K562 (cell line): ENCODE results near the gene PRUNE1. TPM values are rescaled to one million over a fixed set of nuclear protein-coding genes. Genes with fewer than 3 reads are reported as not detected.
A peak's percentile ranks its signal among the peaks of the same experiment; 100 is the strongest.

Experiments used
- ESRRA ChIP-seq: fragments of 450-650 bp; IDR thresholded peaks from 2 replicates; pipeline ENCODE4 v1.6.1; 2014; ENCODE audit warnings: low read depth, mild to moderate bottlenecking, moderate library complexity, borderline replicate concordance
- ETV1 ChIP-seq: fragments of 450-650 bp; conservative IDR thresholded peaks from 2 replicates; pipeline ENCODE4 v1.6.1; 2016; ENCODE audit warnings: missing genetic modification characterization, control low read depth, low read depth, missing compliant biosample characterization
- FOXJ3 ChIP-seq: sonication (generic); formaldehyde crosslinking; IDR thresholded peaks from 2 replicates; pipeline ENCODE4 v1.4.0; 2020; ENCODE audit warnings: mild to moderate bottlenecking, missing genetic modification reagents
- GTF2E2 ChIP-seq: fragments of 200-800 bp; sonication (Bioruptor generic); IDR thresholded peaks from 2 replicates; pipeline ENCODE4 v1.6.1; 2016; ENCODE audit warnings: missing genetic modification characterization, missing compliant biosample characterization
- HDAC2 ChIP-seq: fragments of 450-650 bp; IDR thresholded peaks from 2 replicates; pipeline ENCODE4 v1.6.1; 2016; ENCODE audit warnings: mild to moderate bottlenecking
- MEIS2 ChIP-seq: fragments of 450-650 bp; IDR thresholded peaks from 2 replicates; pipeline ENCODE4 v1.6.1; 2014; ENCODE audit warnings: mild to moderate bottlenecking; ENCODE audit not compliant: partially characterized antibody
- NCOA6 ChIP-seq: fragments of 450-650 bp; IDR thresholded peaks from 2 replicates; pipeline ENCODE4 v1.6.1; 2017; ENCODE audit warnings: mild to moderate bottlenecking
- TEAD1 ChIP-seq, 2 experiments: fragments of 450-650 bp in 1 of 2; sonication (generic) in 1 of 2; formaldehyde crosslinking; IDR thresholded peaks; 2 replicates each; pipeline versions ENCODE4 v1.4.0 to v1.8.0; 2020 to 2022; ENCODE audit warnings: mild to moderate bottlenecking in 2 of 2, missing genetic modification reagents in 1 of 2
- polyA plus RNA-seq, 8 experiments: library from polyadenylated mRNA; depleted of rRNA in 4 of 8; stranded (reverse) in 5 of 8; unstranded in 3 of 8; fragments of >200 nt; fragmentation: Nextera tagmentation in 2 of 8; fragmentation: Illumina TruSeq in 1 of 8; extraction: Ambion mirVana in 2 of 8; extraction: Trizol in 1 of 8; gene quantifications; 2 replicates each; pipeline versions ENCODE4 v1.2.1 to v1.2.3, GENCODE V29; 2011 to 2014; ENCODE audit warnings: inconsistent platforms in 1 of 8, missing spikeins in 1 of 8
- total RNA-seq, 7 experiments: library from RNA; depleted of rRNA in 6 of 7; stranded (reverse); fragments of >200 nt in 6 of 7; fragmentation: Illumina TruSeq in 2 of 7; extraction: Trizol in 2 of 7; gene quantifications; 2 replicates each; pipeline versions ENCODE4 v1.2.1 to v1.2.3, GENCODE V29; 2011 to 2021; ENCODE audit warnings: low replicate concordance in 1 of 7
- TF ChIP-seq, protein P1 (sequence below), 2 experiments: fragments of 450-650 bp; IDR thresholded peaks; 2 replicates each; pipeline ENCODE4 v1.6.1; 2016
- TF ChIP-seq, protein P2 (sequence below), 2 experiments: fragments of 450-650 bp; conservative IDR thresholded peaks; 2 replicates each; pipeline ENCODE4 v1.6.1; 2017; ENCODE audit warnings: mild to moderate bottlenecking in 2 of 2, moderate library complexity in 2 of 2
- TF ChIP-seq, protein P3 (sequence below): fragments of 250-450 bp; sonication (Bioruptor Pico); IDR thresholded peaks from 2 replicates; pipeline ENCODE4 v1.4.0; 2020; ENCODE audit warnings: mild to moderate bottlenecking

Gene PRUNE1
- total and polyA plus RNA-seq, 9 of the 15 experiments (the other 6 are each of a cell fraction or from before 2014, with no cell fraction given), result 16.7 to 48.3 (median 26.2) TPM

DNA sequence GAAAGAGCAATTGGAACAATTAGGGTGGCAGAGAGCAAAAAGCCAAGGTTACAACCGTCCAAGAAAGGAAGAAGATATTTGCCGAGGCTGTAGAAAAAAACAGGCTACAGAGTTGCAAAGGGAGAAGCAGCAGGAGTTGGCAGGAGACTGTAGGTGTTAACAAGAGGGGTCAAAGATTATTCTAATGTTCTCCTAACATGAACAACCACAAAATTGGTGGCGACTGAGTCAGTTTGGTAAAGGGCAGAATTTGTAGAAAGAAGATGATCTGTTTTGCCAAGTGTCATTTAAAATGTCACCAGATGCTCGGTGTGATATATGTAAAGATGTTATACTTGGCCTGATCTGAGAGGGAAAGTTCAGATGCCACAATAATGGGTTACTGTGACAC is 401 bp upstream of the PRUNE1 start (continued):
- TF ChIP-seq, protein P1, sequence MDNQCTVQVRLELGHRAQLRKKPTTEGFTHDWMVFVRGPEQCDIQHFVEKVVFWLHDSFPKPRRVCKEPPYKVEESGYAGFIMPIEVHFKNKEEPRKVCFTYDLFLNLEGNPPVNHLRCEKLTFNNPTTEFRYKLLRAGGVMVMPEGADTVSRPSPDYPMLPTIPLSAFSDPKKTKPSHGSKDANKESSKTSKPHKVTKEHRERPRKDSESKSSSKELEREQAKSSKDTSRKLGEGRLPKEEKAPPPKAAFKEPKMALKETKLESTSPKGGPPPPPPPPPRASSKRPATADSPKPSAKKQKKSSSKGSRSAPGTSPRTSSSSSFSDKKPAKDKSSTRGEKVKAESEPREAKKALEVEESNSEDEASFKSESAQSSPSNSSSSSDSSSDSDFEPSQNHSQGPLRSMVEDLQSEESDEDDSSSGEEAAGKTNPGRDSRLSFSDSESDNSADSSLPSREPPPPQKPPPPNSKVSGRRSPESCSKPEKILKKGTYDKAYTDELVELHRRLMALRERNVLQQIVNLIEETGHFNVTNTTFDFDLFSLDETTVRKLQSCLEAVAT (IDR thresholded peaks at IDR 0.05), result 0 out of 4 replicates have a peak, but pooled peaks of 1 of the 2 experiments have one; percentile 44
- peak; percentile 87 for TF ChIP-seq FOXJ3 (CRISPR knock-in tag)
- TF ChIP-seq, protein P2, sequence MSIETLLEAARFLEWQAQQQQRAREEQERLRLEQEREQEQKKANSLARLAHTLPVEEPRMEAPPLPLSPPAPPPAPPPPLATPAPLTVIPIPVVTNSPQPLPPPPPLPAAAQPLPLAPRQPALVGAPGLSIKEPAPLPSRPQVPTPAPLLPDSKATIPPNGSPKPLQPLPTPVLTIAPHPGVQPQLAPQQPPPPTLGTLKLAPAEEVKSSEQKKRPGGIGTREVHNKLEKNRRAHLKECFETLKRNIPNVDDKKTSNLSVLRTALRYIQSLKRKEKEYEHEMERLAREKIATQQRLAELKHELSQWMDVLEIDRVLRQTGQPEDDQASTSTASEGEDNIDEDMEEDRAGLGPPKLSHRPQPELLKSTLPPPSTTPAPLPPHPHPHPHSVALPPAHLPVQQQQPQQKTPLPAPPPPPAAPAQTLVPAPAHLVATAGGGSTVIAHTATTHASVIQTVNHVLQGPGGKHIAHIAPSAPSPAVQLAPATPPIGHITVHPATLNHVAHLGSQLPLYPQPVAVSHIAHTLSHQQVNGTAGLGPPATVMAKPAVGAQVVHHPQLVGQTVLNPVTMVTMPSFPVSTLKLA (conservative IDR thresholded peaks at IDR 0.05), result no peak
- TF ChIP-seq ESRRA, result no peak
- 0 out of 4 replicates have a peak, but pooled peaks have one; percentile 11 to 18 for TF ChIP-seq TEAD1 (CRISPR knock-in tag; IDR thresholded peaks at IDR 0.05)
- TF ChIP-seq GTF2E2 (tag), result 0 out of 2 replicates have a peak, but pooled peaks have one; percentile 5
- TF ChIP-seq ETV1 (tag), result peak; percentile 41; the same call in 1 of the 2 replicates
- TF ChIP-seq NCOA6, result no peak
- TF ChIP-seq, protein P3, sequence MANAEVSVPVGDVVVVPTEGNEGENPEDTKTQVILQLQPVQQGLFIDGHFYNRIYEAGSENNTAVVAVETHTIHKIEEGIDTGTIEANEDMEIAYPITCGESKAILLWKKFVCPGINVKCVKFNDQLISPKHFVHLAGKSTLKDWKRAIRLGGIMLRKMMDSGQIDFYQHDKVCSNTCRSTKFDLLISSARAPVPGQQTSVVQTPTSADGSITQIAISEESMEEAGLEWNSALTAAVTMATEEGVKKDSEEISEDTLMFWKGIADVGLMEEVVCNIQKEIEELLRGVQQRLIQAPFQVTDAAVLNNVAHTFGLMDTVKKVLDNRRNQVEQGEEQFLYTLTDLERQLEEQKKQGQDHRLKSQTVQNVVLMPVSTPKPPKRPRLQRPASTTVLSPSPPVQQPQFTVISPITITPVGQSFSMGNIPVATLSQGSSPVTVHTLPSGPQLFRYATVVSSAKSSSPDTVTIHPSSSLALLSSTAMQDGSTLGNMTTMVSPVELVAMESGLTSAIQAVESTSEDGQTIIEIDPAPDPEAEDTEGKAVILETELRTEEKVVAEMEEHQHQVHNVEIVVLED (CRISPR knock-in tag), result no peak
- peak; percentile 39 for TF ChIP-seq MEIS2
- no peak for TF ChIP-seq HDAC2
